HCT116 (cell line): ENCODE results near the gene C2CD3. TPM values are rescaled to one million over a fixed set of nuclear protein-coding genes. Genes with fewer than 3 reads are reported as not detected.

ENCODE experiments used
- ATAC-seq: fragments of 200-7000 bp; cut with Tn5 transposase; 2 replicates; pipeline ENCODE4 v1.9.1; 2020; ENCODE audit warnings: mild to moderate bottlenecking, moderate library complexity
- BruUV-seq: library from RNA; stranded (reverse); fragments of 400-500 nt; replicated peaks from 2 replicates; lab custom pipeline; 2021; lab: Mats Ljungman, UMichigan
- CTCF ChIA-PET: fragments of 300-600 bp; sonication (Branson Sonifier 250); formaldehyde crosslinking; loops from one replicate; lab custom pipeline; 2021; ENCODE audit warnings: antibody characterized with exemption; lab: Charles Lee
- POLR2A ChIA-PET: fragments of 300-600, 350-600 bp; sonication (Branson Sonifier 250); formaldehyde crosslinking; loops from one replicate; lab custom pipeline; 2021; ENCODE audit warnings: antibody characterized with exemption; lab: Charles Lee
- RAD21 ChIA-PET, 2 experiments: fragments of 300-600 bp; sonication (Branson Sonifier 250); formaldehyde crosslinking; loops; one replicate each; lab custom pipeline; 2023; ENCODE audit warnings: low total read pairs in 2 of 2; ENCODE audit not compliant: uncharacterized antibody in 2 of 2, unreplicated experiment in 2 of 2, low non-redundant PET in 1 of 2; lab: Charles Lee
- DNase-seq: peaks from one replicate; pipeline ENCODE4 v3.0.0-alpha.2; 2010; ENCODE audit warnings: low read depth, low spot score
- H2AFZ ChIP-seq: fragments of 200-600 bp; shearing (Covaris generic), sonication (generic); 2 replicates; pipeline ENCODE4 v1.6.1; 2017; ENCODE audit warnings: low read depth, mixed run types, mixed read lengths, antibody characterized with exemption, low read length; ENCODE audit not compliant: poor library complexity, severe bottlenecking
- H3K27ac ChIP-seq: 2 replicates; pipeline ENCODE4 v1.5.1; 2012; ENCODE audit warnings: low read depth, low read length
- H3K27me3 ChIP-seq: fragments of 200-600 bp; sonication (generic); 2 replicates; pipeline ENCODE4 v1.6.1; 2016; ENCODE audit warnings: mixed run types, low read length, mixed read lengths; ENCODE audit not compliant: insufficient read depth
- H3K36me3 ChIP-seq, 2 experiments: fragments of 200-500 bp in 1 of 2; fragments of 200-600 bp in 1 of 2; sonication (Bioruptor generic) in 1 of 2; sonication (generic) in 1 of 2; 2 replicates each; pipeline versions ENCODE4 v1.5.1 to v1.6.1; 2014 to 2016; ENCODE audit warnings: low read length in 2 of 2, inconsistent platforms in 1 of 2, mixed read lengths in 1 of 2, mixed run types in 1 of 2; ENCODE audit not compliant: insufficient read depth in 2 of 2, control insufficient read depth in 1 of 2
- H3K4me1 ChIP-seq, 2 experiments: fragments of 200-600 bp in 1 of 2; sonication (generic) in 1 of 2; 2 replicates each; pipeline versions ENCODE4 v1.5.1 to v1.6.1; 2012 to 2017; ENCODE audit warnings: low read length in 2 of 2, inconsistent platforms in 1 of 2, mild to moderate bottlenecking in 1 of 2, mixed read lengths in 1 of 2, mixed run types in 1 of 2, moderate library complexity in 1 of 2; ENCODE audit not compliant: insufficient read depth in 2 of 2, control insufficient read depth in 1 of 2
- H3K4me2 ChIP-seq: fragments of 200-600 bp; sonication (generic); 2 replicates; pipeline ENCODE4 v1.6.1; 2017; ENCODE audit warnings: mixed run types, low read length, mixed read lengths
- H3K4me3 ChIP-seq, 2 experiments: fragments of 200-600 bp in 1 of 2; sonication (generic) in 1 of 2; replicated peaks in 1 of 2; 2 replicates each; pipeline ENCODE4 v1.5.1; 2011 to 2016; ENCODE audit warnings: low read length in 2 of 2, control low read depth in 1 of 2, low read depth in 1 of 2, mild to moderate bottlenecking in 1 of 2, mixed read lengths in 1 of 2, mixed run types in 1 of 2
- H3K79me2 ChIP-seq: fragments of 200-600 bp; sonication (generic); 2 replicates; pipeline ENCODE4 v1.6.1; 2017; ENCODE audit warnings: mild to moderate bottlenecking, mixed run types, low read length, moderate library complexity, mixed read lengths; ENCODE audit not compliant: insufficient read depth
- H3K9ac ChIP-seq: fragments of 200-600 bp; sonication (generic); 2 replicates; pipeline ENCODE4 v1.6.1; 2016; ENCODE audit warnings: low read length, mixed read lengths
- H3K9me2 ChIP-seq: fragments of 200-600 bp; sonication (generic), shearing (Covaris generic); 2 replicates; pipeline ENCODE4 v1.6.1; 2017; ENCODE audit warnings: mixed run types, mild to moderate bottlenecking, moderate library complexity; ENCODE audit not compliant: insufficient read depth
- H3K9me3 ChIP-seq, 2 experiments: fragments of 200-500 bp in 1 of 2; fragments of 200-600 bp in 1 of 2; sonication (Bioruptor generic) in 1 of 2; sonication (generic) in 1 of 2; 2 replicates each; pipeline ENCODE4 v1.6.1; 2014 to 2017; ENCODE audit warnings: low read length in 2 of 2, mixed read lengths in 2 of 2, inconsistent platforms in 1 of 2, low read depth in 1 of 2, mild to moderate bottlenecking in 1 of 2, mixed run types in 1 of 2, moderate library complexity in 1 of 2; ENCODE audit not compliant: control insufficient read depth in 1 of 2, insufficient read depth in 1 of 2
- H4K20me1 ChIP-seq: fragments of 200-600 bp; sonication (generic), shearing (Covaris generic); 2 replicates; pipeline ENCODE4 v1.6.1; 2017; ENCODE audit warnings: mixed run types, mild to moderate bottlenecking, moderate library complexity; ENCODE audit not compliant: insufficient read depth
- ATF3 ChIP-seq: IDR thresholded peaks from 2 replicates; pipeline ENCODE4 v1.6.1; 2012
- CBX3 ChIP-seq: IDR thresholded peaks from 2 replicates; pipeline ENCODE4 v1.6.1; 2012; ENCODE audit warnings: low read depth
- CEBPB ChIP-seq: IDR thresholded peaks from 2 replicates; pipeline ENCODE4 v1.6.1; 2012; ENCODE audit warnings: low read depth
- CTCF ChIP-seq, 3 experiments: fragments of 200-600 bp in 1 of 3; sonication (generic) in 1 of 3; IDR thresholded peaks in 2 of 3; conservative IDR thresholded peaks in 1 of 3; 2 replicates each; pipeline ENCODE4 v1.5.1; 2012 to 2017; ENCODE audit warnings: low read depth in 2 of 3, low read length in 2 of 3, antibody characterized with exemption in 1 of 3, borderline replicate concordance in 1 of 3, control low read depth in 1 of 3, mild to moderate bottlenecking in 1 of 3, mixed read lengths in 1 of 3, mixed run types in 1 of 3, moderate library complexity in 1 of 3; ENCODE audit not compliant: insufficient read depth in 1 of 3
- EGR1 ChIP-seq: IDR thresholded peaks from 2 replicates; pipeline ENCODE4 v1.6.1; 2012; ENCODE audit warnings: low read depth
- EZH2 ChIP-seq: fragments of 200-600 bp; sonication (generic); IDR thresholded peaks from 2 replicates; pipeline ENCODE4 v1.6.1; 2017; ENCODE audit warnings: antibody characterized with exemption, mixed run types
- EZH2phosphoT487 ChIP-seq: fragments of 200-600 bp; IDR thresholded peaks from 2 replicates; pipeline ENCODE4 v1.6.1; 2018; ENCODE audit warnings: antibody characterized with exemption, borderline replicate concordance
- JUND ChIP-seq: IDR thresholded peaks from 2 replicates; pipeline ENCODE4 v1.6.1; 2012
- POLR2A ChIP-seq: IDR thresholded peaks from 2 replicates; pipeline ENCODE4 v1.7.0; 2011; ENCODE audit warnings: borderline replicate concordance; ENCODE audit not compliant: insufficient read depth, insufficient read length; ENCODE audit errors: extremely low read depth
- POLR2AphosphoS5 ChIP-seq: IDR thresholded peaks from 2 replicates; pipeline ENCODE4 v1.6.1; 2011; ENCODE audit warnings: mild to moderate bottlenecking, low read depth, low read length, moderate library complexity
- RAD21 ChIP-seq: IDR thresholded peaks from 2 replicates; pipeline ENCODE4 v1.6.1; 2012; ENCODE audit warnings: low read depth, mild to moderate bottlenecking
- REST ChIP-seq: IDR thresholded peaks from 2 replicates; pipeline ENCODE4 v1.6.1; 2012; ENCODE audit warnings: low read depth
- SIN3A ChIP-seq: IDR thresholded peaks from 2 replicates; pipeline ENCODE4 v1.6.1; 2012; ENCODE audit warnings: low read depth
- SRF ChIP-seq: IDR thresholded peaks from 2 replicates; pipeline ENCODE4 v1.6.1; 2012; ENCODE audit warnings: low read depth
- ZBTB33 ChIP-seq: IDR thresholded peaks from 2 replicates; pipeline ENCODE4 v1.6.1; 2011; ENCODE audit warnings: mild to moderate bottlenecking, low read length, moderate library complexity; ENCODE audit not compliant: insufficient replicate concordance; ENCODE audit errors: extremely low read depth
- ZNF274 ChIP-seq: fragments of 200-500 bp; sonication (Bioruptor generic); IDR thresholded peaks from 2 replicates; pipeline ENCODE4 v1.6.1; 2014; ENCODE audit warnings: mild to moderate bottlenecking, low read depth, low read length, inconsistent platforms
- intact Hi-C: fragments of 100-400 bp; cut with micrococcal nuclease; formaldehyde crosslinking; loops from 2 replicates; pipeline ENCODE4 v1.10.0; 2022
- total RNA-seq: library from RNA; stranded (reverse); gene quantifications from one replicate; pipeline ENCODE4 v1.2.1, GENCODE V29; 2021; ENCODE audit not compliant: unreplicated experiment

C2CD3 gene
- total RNA-seq, 1 experiment from 2014 or later, result 30.6 TPM

- Histone ChIP-seq H3K79me2 (no peaks in the 10 kb centered on the region), H2AFZ (no peak overlapping the region), H3K9ac (no peak overlapping the region), H3K27me3 (no peaks in the 10 kb centered on the region), H3K9me2 (no peaks in the 10 kb centered on the region), H3K4me3 (no peak overlapping the region), H3K36me3 (peaks cover 4 to 6% of the 10 kb centered on the region in 2 experiments; a peak in 1 of 4 replicates), H3K4me2 (no peak overlapping the region), H3K4me1 (peaks cover 0 to 11% of the 10 kb centered on the region in 2 experiments; a peak in 2 of 4 replicates), H3K27ac (no peak overlapping the region), H3K9me3 (no peaks in the 10 kb centered on the region), H4K20me1 (no peaks in the 10 kb centered on the region)
- intact Hi-C loops, result no loop called here
- DNase-seq (no peak), ATAC-seq (no peak)
- CTCF ChIA-PET, result no interaction called here
- BruUV-seq, result no TSS peak
- TF ChIP-seq CTCF (IDR thresholded peaks at IDR 0.05 in 2 of 3, conservative IDR thresholded peaks at IDR 0.05 in 1 of 3; ENCODE audit: borderline replicate concordance in 1 of 3, insufficient read depth in 1 of 3, low read depth in 2 of 3, low read length in 2 of 3) (no peak), REST (no peak), CBX3 (no peak), POLR2A (no peak), JUND (no peak), ATF3 (no peak), RAD21 (no peak), POLR2AphosphoS5 (no peak), CEBPB (no peak), SIN3A (no peak), EZH2phosphoT487 (no peak), ZBTB33 (no peak), SRF (no peak), EGR1 (no peak), EZH2 (no peak), ZNF274 (no peak)
- POLR2A ChIA-PET, result no interaction called here
- RAD21 ChIA-PET, result no interaction called here
Measured at GRCh38 chr11:74070723-74071492, 99.9 kb downstream of the C2CD3 start.
